Measurements from ENCODE around the gene USP15.

Gene USP15

GRCh38 chr12:62278022-62278421, 17.8 kb downstream of the USP15 start:
- DNase-seq (ENCODE audit: low read depth), result no peak
- H3K4me3 ChIP-seq (ENCODE audit: low read length), result no peak overlapping the region
- no peak for TF ChIP-seq CTCF (conservative IDR thresholded peaks at IDR 0.05; ENCODE audit: low read depth, low read length)

GRCh38 chr12:62279058-62279457, 18.9 kb downstream of the USP15 start:
- no peak overlapping the region for H3K4me3 ChIP-seq (ENCODE audit: low read length)
- no peak for TF ChIP-seq CTCF (conservative IDR thresholded peaks at IDR 0.05; ENCODE audit: low read depth, low read length)
- no peak for DNase-seq (ENCODE audit: low read depth)

- no peak for TF ChIP-seq CTCF (conservative IDR thresholded peaks at IDR 0.05; ENCODE audit: low read depth, low read length)
- no peak for DNase-seq (ENCODE audit: low read depth)
- no peak overlapping the region for H3K4me3 ChIP-seq (ENCODE audit: low read length)
These were observed 19.8 kb downstream of the USP15 start for GRCh38 chr12:62279961-62280360.

GRCh38 chr12:62282057-62282774, 22.0 kb downstream of the USP15 start:
- TF ChIP-seq CTCF (conservative IDR thresholded peaks at IDR 0.05; ENCODE audit: low read depth, low read length), result no peak
- no peak overlapping the region for H3K4me3 ChIP-seq (ENCODE audit: low read length)
- no peak for DNase-seq (ENCODE audit: low read depth)

GRCh38 chr12:62284749-62285148, 24.5 kb downstream of the USP15 start:
- no peak overlapping the region for H3K4me3 ChIP-seq (ENCODE audit: low read length)
- no peak for DNase-seq (ENCODE audit: low read depth)
- no peak for TF ChIP-seq CTCF (conservative IDR thresholded peaks at IDR 0.05; ENCODE audit: low read depth, low read length)

GRCh38 chr12:62285284-62285683, 25.1 kb downstream of the USP15 start:
- H3K4me3 ChIP-seq (ENCODE audit: low read length), result no peak overlapping the region
- TF ChIP-seq CTCF (conservative IDR thresholded peaks at IDR 0.05; ENCODE audit: low read depth, low read length), result no peak
- DNase-seq (ENCODE audit: low read depth), result no peak

- no peak for TF ChIP-seq CTCF (conservative IDR thresholded peaks at IDR 0.05; ENCODE audit: low read depth, low read length)
- no peak for DNase-seq (ENCODE audit: low read depth)
- no peak overlapping the region for H3K4me3 ChIP-seq (ENCODE audit: low read length)
These were observed 28.1 kb downstream of the USP15 start for GRCh38 chr12:62288328-62288727.

Measured in retinal pigment epithelial cell (primary cell).